Measurements from ENCODE around the gene GOLPH3.

DNA sequence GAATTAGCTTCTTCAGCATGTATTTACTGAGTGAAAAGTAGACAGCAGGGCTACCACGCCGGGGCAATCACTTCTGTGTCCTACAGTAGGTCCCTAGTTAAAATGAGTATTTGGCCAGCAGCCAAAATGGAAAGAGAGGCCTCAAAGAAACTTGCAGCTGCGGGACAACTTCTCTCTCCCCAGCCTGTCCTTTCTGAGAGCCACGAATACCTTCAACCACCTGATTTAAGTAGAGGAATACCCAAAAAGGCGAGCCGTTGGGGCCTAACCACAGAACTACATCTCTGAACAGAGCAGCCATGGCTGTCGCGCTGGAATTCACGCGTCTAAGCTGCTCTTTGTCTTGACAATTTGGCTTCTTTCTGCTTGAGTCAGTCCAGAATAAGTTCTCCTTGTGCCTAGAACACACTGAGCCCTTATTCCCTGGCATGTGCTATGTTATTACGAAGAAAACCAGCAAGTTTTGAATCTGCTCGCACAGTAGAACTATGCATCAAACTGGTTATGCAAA, 43.8 kb upstream of the GOLPH3 start:
- TF ChIP-seq CTCF (conservative IDR thresholded peaks at IDR 0.05; ENCODE audit: low read depth, low read length) (no peak), EZH2 (IDR thresholded peaks at IDR 0.05; ENCODE audit: low read length, unreplicated experiment) (no peak), EZH2phosphoT487 (IDR thresholded peaks at IDR 0.05; ENCODE audit: borderline replicate concordance, low read length) (no peak)

Measured in PC-3 (cell line).